ENCODE results near the gene ARHGAP25. TPM values are rescaled to one million over a fixed set of nuclear protein-coding genes. Genes with fewer than 3 reads are reported as not detected.
A peak's percentile ranks its signal among the peaks of the same experiment; 100 is the strongest.

Gene ARHGAP25
- total RNA-seq, 4 donors from 2014 or later = 3.7 to 9.3 (median 5.4) TPM

DNA sequence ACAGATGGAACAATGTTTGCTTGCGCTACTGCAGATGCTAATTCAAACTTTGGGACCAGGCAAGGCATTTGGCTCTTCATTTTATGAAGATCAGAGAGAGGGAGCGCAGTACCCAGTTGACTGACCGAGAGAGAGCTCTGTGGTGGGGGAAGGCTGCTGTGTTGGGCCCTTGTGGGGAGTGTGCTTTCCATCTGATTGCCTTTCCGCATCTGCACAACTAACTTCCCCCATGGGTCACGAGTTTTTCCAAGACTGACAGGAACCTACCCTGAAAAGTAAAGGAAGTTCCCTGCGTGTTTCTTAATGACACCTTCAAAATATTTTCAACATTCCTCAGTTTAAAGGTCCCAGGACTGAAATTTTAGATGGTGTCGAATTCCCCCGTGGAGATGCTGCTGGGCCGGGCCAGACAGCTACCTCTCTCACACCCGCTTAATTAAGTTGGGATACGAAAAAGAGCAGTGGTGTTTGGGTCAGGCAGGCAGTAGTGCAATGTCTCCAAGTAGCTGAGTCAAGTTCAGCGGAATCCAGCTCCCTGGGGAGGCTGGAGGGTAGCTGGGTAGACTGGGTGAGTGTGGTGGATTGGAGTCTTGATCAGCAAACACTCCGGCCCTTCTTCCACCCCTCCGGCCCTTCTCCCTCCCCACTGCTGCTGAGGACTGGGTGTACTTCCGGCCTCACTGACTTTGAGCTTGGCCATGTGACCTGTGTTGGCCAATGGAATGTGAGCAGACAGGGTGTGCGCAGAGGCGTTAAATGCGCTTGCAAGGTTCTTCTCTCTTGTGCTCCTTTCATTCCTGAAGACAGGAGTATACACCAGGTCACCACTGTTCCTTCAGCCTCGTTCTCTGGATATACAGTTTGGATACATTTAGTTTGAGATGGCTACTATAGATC, 2.3 kb upstream of the ARHGAP25 start:
- WGBS = 86% methylated on average over 19 of the region's 19 CpGs
- Histone ChIP-seq H3K27ac (replicated peaks in 1 of 4) (no peak overlapping the region), H3K4me3 (no peak overlapping the region), H3K36me3 (no peaks in the 10 kb centered on the region), H3K9me3 (no peaks in the 10 kb centered on the region), H3K4me1 (no peaks in the 10 kb centered on the region), H3K27me3 (no peaks in the 10 kb centered on the region)
- TF ChIP-seq EP300 (IDR thresholded peaks at IDR 0.05) (no peak), POLR2A (IDR thresholded peaks at IDR 0.05; ENCODE audit: low read depth) (no peak), POLR2AphosphoS5 (IDR thresholded peaks at IDR 0.05) (no peak)
- TF ChIP-seq, protein P1, sequence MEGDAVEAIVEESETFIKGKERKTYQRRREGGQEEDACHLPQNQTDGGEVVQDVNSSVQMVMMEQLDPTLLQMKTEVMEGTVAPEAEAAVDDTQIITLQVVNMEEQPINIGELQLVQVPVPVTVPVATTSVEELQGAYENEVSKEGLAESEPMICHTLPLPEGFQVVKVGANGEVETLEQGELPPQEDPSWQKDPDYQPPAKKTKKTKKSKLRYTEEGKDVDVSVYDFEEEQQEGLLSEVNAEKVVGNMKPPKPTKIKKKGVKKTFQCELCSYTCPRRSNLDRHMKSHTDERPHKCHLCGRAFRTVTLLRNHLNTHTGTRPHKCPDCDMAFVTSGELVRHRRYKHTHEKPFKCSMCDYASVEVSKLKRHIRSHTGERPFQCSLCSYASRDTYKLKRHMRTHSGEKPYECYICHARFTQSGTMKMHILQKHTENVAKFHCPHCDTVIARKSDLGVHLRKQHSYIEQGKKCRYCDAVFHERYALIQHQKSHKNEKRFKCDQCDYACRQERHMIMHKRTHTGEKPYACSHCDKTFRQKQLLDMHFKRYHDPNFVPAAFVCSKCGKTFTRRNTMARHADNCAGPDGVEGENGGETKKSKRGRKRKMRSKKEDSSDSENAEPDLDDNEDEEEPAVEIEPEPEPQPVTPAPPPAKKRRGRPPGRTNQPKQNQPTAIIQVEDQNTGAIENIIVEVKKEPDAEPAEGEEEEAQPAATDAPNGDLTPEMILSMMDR (IDR thresholded peaks at IDR 0.05) = no peak
- intact Hi-C loops (cut with DNase I) = no loop called here
- no peak for DNase-seq (ENCODE audit: extremely low spot score)

DNA sequence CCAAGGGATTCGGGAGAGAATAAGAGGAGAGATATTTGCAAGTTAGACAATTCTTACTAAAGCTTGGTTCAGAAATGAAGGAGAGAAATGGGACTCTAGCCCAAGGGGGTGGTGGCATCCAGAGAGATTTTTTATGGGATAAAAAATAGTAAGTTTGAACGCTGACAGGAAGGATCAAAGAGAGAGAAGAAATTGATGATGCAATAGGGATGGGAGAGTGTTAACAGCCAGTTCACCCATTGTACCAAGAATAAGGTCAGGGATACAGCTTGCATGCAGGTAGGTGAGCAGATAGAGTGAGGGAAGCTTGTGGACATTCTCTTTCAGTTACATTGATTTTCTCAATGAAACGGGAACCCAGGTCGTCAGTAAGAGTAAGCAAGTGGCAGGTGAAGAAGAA, 1.2 kb upstream of the ARHGAP25 start:
- no peak for DNase-seq (ENCODE audit: extremely low spot score)
- H3K36me3 ChIP-seq = no peaks in the 10 kb centered on the region
- no peaks in the 10 kb centered on the region for H3K27me3 ChIP-seq
- H3K27ac ChIP-seq (replicated peaks in 1 of 4) = no peak overlapping the region
- no peaks in the 10 kb centered on the region for H3K9me3 ChIP-seq
- intact Hi-C loops (cut with DNase I) = no loop called here
- no peak overlapping the region for H3K4me3 ChIP-seq
- 73% methylated on average over 4 of the region's 4 CpGs for WGBS
- no peaks in the 10 kb centered on the region for H3K4me1 ChIP-seq
- TF ChIP-seq POLR2A (IDR thresholded peaks at IDR 0.05; ENCODE audit: low read depth) = no peak
- TF ChIP-seq POLR2AphosphoS5 (IDR thresholded peaks at IDR 0.05) = no peak
- TF ChIP-seq, protein P1 (IDR thresholded peaks at IDR 0.05) = no peak
- TF ChIP-seq EP300 (IDR thresholded peaks at IDR 0.05) = no peak

DNA sequence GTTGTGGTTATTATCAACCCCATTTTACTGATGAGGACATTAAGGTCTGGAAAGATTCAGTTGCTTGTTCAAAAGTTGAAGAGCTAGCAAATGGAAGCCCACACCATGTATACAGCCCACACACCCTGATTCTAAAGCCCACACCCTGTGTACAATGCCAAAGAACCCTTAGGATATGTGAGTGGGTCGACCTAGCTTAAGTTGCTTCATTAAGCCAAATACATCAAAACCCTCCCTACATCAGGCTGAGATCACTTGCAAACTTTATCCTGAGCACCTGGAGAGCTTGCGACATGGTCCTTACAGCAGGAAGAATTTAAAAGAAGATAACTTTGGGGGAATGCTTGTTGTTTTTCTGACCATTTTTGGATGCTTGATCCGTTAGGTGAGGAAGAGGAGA, 435 bp upstream of the ARHGAP25 start:
- no peaks in the 10 kb centered on the region for H3K9me3 ChIP-seq
- H3K4me1 ChIP-seq = no peaks in the 10 kb centered on the region
- H3K4me3 ChIP-seq = no peak overlapping the region
- peak; percentile 24 for DNase-seq (ENCODE audit: extremely low spot score)
- TF ChIP-seq EP300 (IDR thresholded peaks at IDR 0.05) (no peak), POLR2A (IDR thresholded peaks at IDR 0.05; ENCODE audit: low read depth) (no peak), POLR2AphosphoS5 (IDR thresholded peaks at IDR 0.05) (no peak)
- TF ChIP-seq, protein P1 (IDR thresholded peaks at IDR 0.05) = no peak
- H3K27ac ChIP-seq (replicated peaks in 1 of 4) = peak overlapping the region in 1 of 4 donors; percentile 28
- WGBS = 82% methylated on average over 3 of the region's 3 CpGs
- H3K36me3 ChIP-seq = no peaks in the 10 kb centered on the region
- intact Hi-C loops (cut with DNase I) = no loop called here
- H3K27me3 ChIP-seq = no peaks in the 10 kb centered on the region

DNA sequence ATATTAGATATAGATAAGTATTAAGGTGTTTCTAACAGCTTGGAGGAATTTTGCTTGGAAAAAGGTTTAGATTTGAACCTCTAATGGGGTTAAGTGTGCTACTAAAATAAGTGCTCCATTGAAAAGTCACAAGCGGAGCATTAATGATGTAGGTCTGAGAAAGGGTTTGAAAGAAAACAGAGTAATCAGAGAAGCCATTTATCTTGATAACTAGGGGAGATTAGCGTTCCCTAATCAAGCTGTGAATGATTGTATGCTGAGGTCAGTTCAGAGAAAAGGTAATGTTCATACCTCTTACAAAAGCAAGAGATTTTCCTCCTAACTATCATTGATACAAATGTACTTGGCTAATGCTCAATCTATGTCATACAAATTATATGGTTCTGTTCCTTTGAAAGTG, 1.5 kb downstream of the ARHGAP25 start:
- 49% methylated on average over 2 of the region's 2 CpGs for WGBS
- no peaks in the 10 kb centered on the region for H3K27me3 ChIP-seq
- DNase-seq (ENCODE audit: extremely low spot score) = no peak
- no peaks in the 10 kb centered on the region for H3K36me3 ChIP-seq
- no peaks in the 10 kb centered on the region for H3K9me3 ChIP-seq
- no peak for TF ChIP-seq POLR2A (IDR thresholded peaks at IDR 0.05; ENCODE audit: low read depth)
- TF ChIP-seq POLR2AphosphoS5 (IDR thresholded peaks at IDR 0.05) = no peak
- TF ChIP-seq, protein P1 (IDR thresholded peaks at IDR 0.05) = no peak
- TF ChIP-seq EP300 (IDR thresholded peaks at IDR 0.05) = no peak
- no peaks in the 10 kb centered on the region for H3K4me1 ChIP-seq
- peak overlapping the region in 3 of 4 donors; percentile 18 to 41 (median 19) for H3K4me3 ChIP-seq
- intact Hi-C loops (cut with DNase I) = no loop called here
- no peak overlapping the region for H3K27ac ChIP-seq (replicated peaks in 1 of 4)

Measured in esophagus muscularis mucosa (tissue), 4 donors.